Mesodermal cell (in vitro differentiated cells): ENCODE results near the gene CRKL. TPM values are rescaled to one million over a fixed set of nuclear protein-coding genes. Genes with fewer than 3 reads are reported as not detected.

Experiments
- H3K27ac ChIP-seq: 2 replicates; pipeline ENCODE4 v1.7.0; 2013; ENCODE audit warnings: mild to moderate bottlenecking, low read depth, low read length, moderate library complexity; ENCODE audit not compliant: severe bottlenecking
- H3K36me3 ChIP-seq: 2 replicates; pipeline ENCODE4 v1.7.1; 2013; ENCODE audit warnings: mild to moderate bottlenecking, low read length, moderate library complexity; ENCODE audit not compliant: control insufficient read depth, insufficient read depth
- H3K4me1 ChIP-seq: one replicate; pipeline ENCODE4 v1.7.1; 2013; ENCODE audit warnings: mild to moderate bottlenecking, low read length; ENCODE audit not compliant: insufficient read depth, control insufficient read depth, poor library complexity, severe bottlenecking
- H3K4me3 ChIP-seq: 2 replicates; pipeline ENCODE4 v1.7.0; 2013; ENCODE audit warnings: low read length, control low read depth, mild to moderate bottlenecking; ENCODE audit not compliant: insufficient read depth, poor library complexity, severe bottlenecking; ENCODE audit errors: extremely low read depth
- H3K9me3 ChIP-seq: 2 replicates; pipeline ENCODE4 v1.7.1; 2013; ENCODE audit warnings: mild to moderate bottlenecking, low read length, moderate library complexity; ENCODE audit not compliant: control insufficient read depth
- WGBS, 2 experiments: methylation state at CpG; one replicate each; pipeline ENCODE4 v1.1.5; 2013; ENCODE audit warnings: missing lambda C conversion rate in 2 of 2; ENCODE audit not compliant: insufficient coverage in 2 of 2; 5-methylcytosine and 5-hydroxymethylcytosine counted together
- polyA plus RNA-seq, 2 experiments: library from polyadenylated mRNA; stranded (reverse); fragments of 50-300 nt; gene quantifications; one replicate each; pipeline ENCODE4 v1.2.3, GENCODE V29; 2013

CRKL gene
- polyA plus RNA-seq (2013, experiment 1 of 2): 36.1 TPM
- 32.3 TPM for polyA plus RNA-seq (2013, experiment 2 of 2)

GRCh38 chr22:20916916-20917810 lies at the start of gene CRKL:
TSS of gene CRKL (plus strand) at chr22:20917407. CDS start at chr22:20917935, 528 bp downstream.
- WGBS, 2 experiments: 0% methylated on average over 60 to 90 of the region's 92 CpGs
- Histone ChIP-seq H3K36me3 (peaks cover 3% of the 10 kb centered on the region), H3K4me1 (peaks cover 13% of the 10 kb centered on the region), H3K9me3 (no peaks in the 10 kb centered on the region), H3K4me3 (peak within 1 kb of the TSS; percentile 100), H3K27ac (peak within 1 kb of the TSS; percentile 86)

- 97% methylated on average over 3 to 5 of the region's 7 CpGs for WGBS, 2 experiments
- H3K4me3 ChIP-seq: no peak overlapping the region
- peaks cover 29% of the 10 kb centered on the region for H3K4me1 ChIP-seq
- peak overlapping the region; percentile 86 for H3K27ac ChIP-seq
- H3K9me3 ChIP-seq: no peaks in the 10 kb centered on the region
- peaks cover 24% of the 10 kb centered on the region for H3K36me3 ChIP-seq
Observed at GRCh38 chr22:20868025-20868962, 48.9 kb upstream of the CRKL start.

- H3K9me3 ChIP-seq: no peaks in the 10 kb centered on the region
- peaks cover 29% of the 10 kb centered on the region for H3K4me1 ChIP-seq
- 100% methylated on average over 2 of the region's 2 CpGs for WGBS, 2 experiments
- no peak overlapping the region for H3K27ac ChIP-seq
- H3K4me3 ChIP-seq: no peak overlapping the region
- peaks cover 25% of the 10 kb centered on the region for H3K36me3 ChIP-seq
Observed at GRCh38 chr22:20869234-20869633, 48.0 kb upstream of the CRKL start.

- peaks cover 46% of the 10 kb centered on the region for H3K36me3 ChIP-seq
- no peaks in the 10 kb centered on the region for H3K4me1 ChIP-seq
- no peak overlapping the region for H3K27ac ChIP-seq
- 100% methylated on average over 1 to 2 of the region's 3 CpGs for WGBS, 2 experiments
- H3K4me3 ChIP-seq: no peak overlapping the region
- H3K9me3 ChIP-seq: no peaks in the 10 kb centered on the region
Observed at GRCh38 chr22:20873214-20873613, 44.0 kb upstream of the CRKL start.

- H3K9me3 ChIP-seq: no peaks in the 10 kb centered on the region
- WGBS, 2 experiments: 85% methylated on average over 1 of the region's 1 CpG; no CpG with 5 or more reads in 1 of the 2 experiments
- H3K36me3 ChIP-seq: peaks cover 45% of the 10 kb centered on the region
- no peak overlapping the region for H3K4me3 ChIP-seq
- H3K27ac ChIP-seq: no peak overlapping the region
- H3K4me1 ChIP-seq: no peaks in the 10 kb centered on the region
Observed at GRCh38 chr22:20875296-20875695, 41.9 kb upstream of the CRKL start.

DNA sequence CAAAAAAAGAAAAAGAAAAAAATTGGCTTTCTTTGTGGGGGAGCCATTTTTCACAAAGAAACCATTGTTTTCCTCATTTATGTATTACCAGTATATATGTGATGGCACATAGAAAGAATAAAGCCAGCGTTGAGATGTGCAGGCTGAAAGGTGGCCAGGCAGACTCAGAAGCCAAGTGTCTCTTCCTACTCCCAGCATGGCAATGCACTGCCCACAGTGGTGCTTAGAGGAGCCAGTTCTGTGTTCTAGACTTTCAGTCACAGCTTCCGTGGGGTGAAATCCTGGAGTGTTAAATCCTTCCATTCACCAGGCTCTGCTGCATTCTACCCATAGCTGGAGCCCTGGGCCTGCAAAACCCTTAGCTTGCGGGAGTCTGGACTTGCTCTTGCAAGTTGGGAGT lies 39.5 kb upstream of the CRKL start:
- Histone ChIP-seq H3K4me3 (no peak overlapping the region), H3K9me3 (no peaks in the 10 kb centered on the region), H3K36me3 (peaks cover 51% of the 10 kb centered on the region), H3K27ac (no peak overlapping the region), H3K4me1 (no peaks in the 10 kb centered on the region)
- WGBS, 2 experiments: 90 to 100% methylated on average over 2 to 3 of the region's 3 CpGs

GRCh38 chr22:20881231-20881630 lies 36.0 kb upstream of the CRKL start:
- H3K4me3 ChIP-seq: no peak overlapping the region
- no peak overlapping the region for H3K27ac ChIP-seq
- peaks cover 7% of the 10 kb centered on the region for H3K4me1 ChIP-seq
- WGBS, 2 experiments: 90% methylated on average over 2 of the region's 5 CpGs
- H3K36me3 ChIP-seq: peaks cover 37% of the 10 kb centered on the region
- no peaks in the 10 kb centered on the region for H3K9me3 ChIP-seq

GRCh38 chr22:20881869-20882815 lies 35.1 kb upstream of the CRKL start:
- no peak overlapping the region for H3K27ac ChIP-seq
- no peaks in the 10 kb centered on the region for H3K9me3 ChIP-seq
- H3K4me1 ChIP-seq: peaks cover 10% of the 10 kb centered on the region
- peaks cover 34% of the 10 kb centered on the region for H3K36me3 ChIP-seq
- H3K4me3 ChIP-seq: no peak overlapping the region
- 95% methylated on average over 7 to 9 of the region's 9 CpGs for WGBS, 2 experiments

DNA sequence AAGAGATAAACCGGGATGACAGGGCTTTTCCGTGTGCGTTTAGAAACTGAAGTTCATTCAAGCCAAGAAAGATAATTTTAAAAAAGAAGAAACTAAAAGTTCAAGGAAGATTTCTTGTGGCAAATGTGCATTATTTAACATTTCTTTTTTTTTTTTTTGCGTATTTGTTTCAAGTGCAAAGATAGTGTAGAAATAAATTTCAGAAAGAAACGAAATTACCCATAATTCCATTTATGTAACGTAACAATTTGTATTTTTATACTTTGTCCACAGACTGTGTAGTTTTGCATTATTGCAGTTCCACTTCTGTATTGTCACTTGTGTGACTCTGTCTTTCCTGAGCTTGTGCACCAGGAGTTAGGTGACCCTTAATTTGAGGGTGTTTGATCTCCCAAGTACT lies 34.4 kb upstream of the CRKL start:
- Histone ChIP-seq H3K36me3 (peaks cover 33% of the 10 kb centered on the region), H3K4me3 (no peak overlapping the region), H3K4me1 (peaks cover 15% of the 10 kb centered on the region), H3K9me3 (no peaks in the 10 kb centered on the region), H3K27ac (no peak overlapping the region)
- 92 to 100% methylated on average over 2 to 3 of the region's 6 CpGs for WGBS, 2 experiments

GRCh38 chr22:20884454-20884853 lies 32.8 kb upstream of the CRKL start:
- Histone ChIP-seq H3K27ac (no peak overlapping the region), H3K36me3 (peaks cover 44% of the 10 kb centered on the region), H3K9me3 (no peaks in the 10 kb centered on the region), H3K4me3 (no peak overlapping the region), H3K4me1 (peaks cover 15% of the 10 kb centered on the region)
- WGBS, 2 experiments: 82 to 87% methylated on average over 3 to 4 of the region's 4 CpGs
